Mammary epithelial cell (primary cell): ENCODE results near the gene MPZL1.

ENCODE experiments used
- CTCF ChIP-seq, 2 donors: IDR thresholded peaks in 1 of 2; conservative IDR thresholded peaks in 1 of 2; 2 replicates each; pipeline ENCODE4 v1.5.1; 2011 to 2012; ENCODE audit warnings: inconsistent platforms in 2 of 2, low read length in 2 of 2, mild to moderate bottlenecking in 2 of 2, control low read depth in 1 of 2, low read depth in 1 of 2; ENCODE audit not compliant: insufficient read depth in 1 of 2; ENCODE audit errors: extremely low read depth in 1 of 2
- EZH2 ChIP-seq: IDR thresholded peaks from 2 replicates; pipeline ENCODE4 v1.6.1; 2012; ENCODE audit warnings: low read length, inconsistent platforms, borderline replicate concordance

- no peak for TF ChIP-seq CTCF (conservative IDR thresholded peaks at IDR 0.05 in 1 of 2, IDR thresholded peaks at IDR 0.05 in 1 of 2; ENCODE audit: extremely low read depth in 1 of 2, insufficient read depth in 1 of 2, low read depth in 1 of 2, low read length in 2 of 2)
- TF ChIP-seq EZH2, result no peak
Measured at GRCh38 chr1:167681024-167681423, 40.8 kb upstream of the MPZL1 start.
